Cardiac septum (tissue), 1 donor: Measurements from ENCODE around the gene SCN7A. TPM values are rescaled to one million over a fixed set of nuclear protein-coding genes. Genes with fewer than 3 reads are reported as not detected.

Experiments
- DNase-seq: peaks from one replicate; pipeline ENCODE4 v3.0.0-alpha.2; 2020; ENCODE audit warnings: low spot score
- intact Hi-C: fragments of 100-400 bp; cut with DNase I; formaldehyde crosslinking; loops from one replicate; pipeline ENCODE4 v1.14.0; 2022
- long read RNA-seq: library from polyadenylated mRNA; unstranded; transcript quantifications from one replicate; pipeline ENCODE4 v2.0.0, GENCODE V29; 2021
- total RNA-seq: library from RNA; stranded (reverse); fragmentation: NEBNext Ultra II Directional; extraction: Animal tissue kit (Norgen Biotek cat#: 25700); gene quantifications from one replicate; pipeline ENCODE4 v1.2.1, GENCODE V29; 2021
- donor health status: DM: no; HTN: no; CAD: no.

SCN7A gene
- total RNA-seq, result 13.0 TPM
- long read RNA-seq, partial matches to known transcripts, result 1 of 4 reads
- long read RNA-seq, other reads (novel, unspliced or antisense), result 3 of 4 reads

GRCh38 chr2:166494140-166494624 is at the start of gene SCN7A:
Gene SCN7A (minus strand): TSS chr2:166494249. CDS start chr2:166477696, 16,553 bp downstream.
- peak; percentile 84 for DNase-seq
- intact Hi-C loops, result no loop called here

- intact Hi-C loops, result loop anchor here (5.0 to 10.0 kb wide), 2 partner anchors 675 to 1583 kb away; no protein-coding TSS in a partner anchor
- no peak for DNase-seq
These were observed 45.5 kb upstream of the SCN7A start for GRCh38 chr2:166539340-166540162.

- intact Hi-C loops, result loop anchor here (5.0 kb wide), 1 partner anchor 1586 kb away; no protein-coding TSS in a partner anchor
These were observed 42.1 kb upstream of the SCN7A start for GRCh38 chr2:166536111-166536510.

GRCh38 chr2:166521155-166521554 is 27.1 kb upstream of the SCN7A start:
- no peak for DNase-seq
- intact Hi-C loops, result no loop called here

More at GRCh38 chr2:166536111-166536510, 42.1 kb upstream of the SCN7A start:
- no peak for DNase-seq

- no peak for DNase-seq
- intact Hi-C loops, result no loop called here
These were observed 26.6 kb upstream of the SCN7A start for GRCh38 chr2:166520604-166521003.

- intact Hi-C loops, result loop anchor here (5.0 kb wide), 1 partner anchor 157 kb away; no protein-coding TSS in a partner anchor
- DNase-seq, result no peak
These were observed 25.4 kb upstream of the SCN7A start for GRCh38 chr2:166519391-166519962.

- intact Hi-C loops, result loop anchor here (5.0 kb wide), 1 partner anchor 157 kb away; no protein-coding TSS in a partner anchor
These were observed 24.8 kb upstream of the SCN7A start for GRCh38 chr2:166518634-166519390.

GRCh38 chr2:166517533-166518061 is 23.5 kb upstream of the SCN7A start:
- DNase-seq, result no peak
- intact Hi-C loops, result loop anchor here (5.0 kb wide), 1 partner anchor 155 kb away; no protein-coding TSS in a partner anchor

More at GRCh38 chr2:166518634-166519390, 24.8 kb upstream of the SCN7A start:
- DNase-seq, result no peak

- DNase-seq, result no peak
- intact Hi-C loops, result loop anchor here (5.0 kb wide), 1 partner anchor 155 kb away; no protein-coding TSS in a partner anchor
These were observed 22.8 kb upstream of the SCN7A start for GRCh38 chr2:166516712-166517303.

- DNase-seq, result no peak
- intact Hi-C loops, result no loop called here
These were observed 19.9 kb upstream of the SCN7A start for GRCh38 chr2:166513952-166514351.

- intact Hi-C loops, result no loop called here
- no peak for DNase-seq
These were observed 5.2 kb upstream of the SCN7A start for GRCh38 chr2:166499281-166499680.

GRCh38 chr2:166491461-166491860 is 2.6 kb downstream of the SCN7A start:
- intact Hi-C loops, result no loop called here
- DNase-seq, result no peak

- intact Hi-C loops, result no loop called here
- no peak for DNase-seq
These were observed 6.9 kb downstream of the SCN7A start for GRCh38 chr2:166487171-166487570.

- no peak for DNase-seq
These were observed 8.4 kb downstream of the SCN7A start for GRCh38 chr2:166485558-166486178.

GRCh38 chr2:166472332-166472731 is 21.7 kb downstream of the SCN7A start:
- DNase-seq, result no peak
- intact Hi-C loops, result no loop called here

More at GRCh38 chr2:166485558-166486178, 8.4 kb downstream of the SCN7A start:
- intact Hi-C loops, result no loop called here

- intact Hi-C loops, result no loop called here
- DNase-seq, result no peak
These were observed 25.7 kb downstream of the SCN7A start for GRCh38 chr2:166468124-166469024.

GRCh38 chr2:166464187-166464586 is 29.9 kb downstream of the SCN7A start:
- DNase-seq, result no peak
- intact Hi-C loops, result no loop called here
